Measurements from ENCODE around the gene TUBA4A. TPM values are rescaled to one million over a fixed set of nuclear protein-coding genes. Genes with fewer than 3 reads are reported as not detected.

TUBA4A gene
- total and polyA plus RNA-seq, 10 of the 15 experiments (the other 5 are each of a cell fraction or from before 2014, with no cell fraction given) = 58.2 to 325 (median 134) TPM

GRCh38 chr2:219284501-219285372 lies 31.0 kb upstream of the TUBA4A start (continued):
- TF ChIP-seq BCLAF1 (IDR thresholded peaks at IDR 0.05) = no peak
- TF ChIP-seq HDGF (IDR thresholded peaks at IDR 0.05) = no peak
- TF ChIP-seq TBL1XR1 (IDR thresholded peaks at IDR 0.05; ENCODE audit: low read depth, low read length) = no peak
- TF ChIP-seq TCF7 (IDR thresholded peaks at IDR 0.05; ENCODE audit: borderline replicate concordance) = no peak
- no peak for TF ChIP-seq MTA3 (IDR thresholded peaks at IDR 0.05; ENCODE audit: borderline replicate concordance, low read length)

- no peak for ATAC-seq
- Histone ChIP-seq H3K4me1 (ENCODE audit: control insufficient read depth, insufficient read depth, low read length) (peaks cover 20% of the 10 kb centered on the region), H3K79me2 (ENCODE audit: control insufficient read depth, insufficient read depth, low read length) (peaks cover 6% of the 10 kb centered on the region), H3K36me3 (ENCODE audit: control insufficient read depth in 2 of 2, insufficient read depth in 2 of 2, low read length in 1 of 2) (no peaks in the 10 kb centered on the region; a peak in 1 of 4 replicates), H3K27ac (ENCODE audit: control insufficient read depth, insufficient read depth) (no peak overlapping the region), H3K9me3 (replicated peaks; ENCODE audit: control insufficient read depth, insufficient read depth, low read length) (no peaks in the 10 kb centered on the region), H3K4me2 (ENCODE audit: control insufficient read depth, insufficient read depth) (no peak overlapping the region), H2AFZ (ENCODE audit: control insufficient read depth, low read depth, low read length) (no peak overlapping the region), H3K27me3 (replicated peaks in 1 of 2; ENCODE audit: control insufficient read depth in 2 of 2, insufficient read depth in 2 of 2, low read length in 1 of 2) (no peaks in the 10 kb centered on the region), H3K9ac (ENCODE audit: control insufficient read depth, insufficient read depth, low read length) (no peak overlapping the region), H3K4me3 (no peak overlapping the region), H4K20me1 (ENCODE audit: control insufficient read depth, insufficient read depth) (no peaks in the 10 kb centered on the region)
- in situ Hi-C loops (cut with MboI) = no loop called here
- intact Hi-C loops (cut with micrococcal nuclease; ENCODE audit: unreplicated experiment) = no loop called here
- ChIA-PET RAD21 (ENCODE audit: unreplicated experiment) (no interaction called here), POLR2A (no interaction called here), SMC1A (ENCODE audit: uncharacterized antibody, unreplicated experiment) (interaction anchor here (0.7 to 8.8 kb wide), 2 partner anchors 10 to 53 kb away, joined by 3 to 96 read pairs; partner anchors contain the start of genes ANKZF1 and ATG9A), CTCF (interaction anchor here (1.1 to 13.5 kb wide), 3 partner anchors 10 to 124 kb away, joined by 3 to 257 read pairs (median 6); no protein-coding TSS in a partner anchor)
- no peak for DNase-seq (ENCODE audit: low read depth, low spot score)
- no TSS peak for BruUV-seq (replicated peaks)
- FAIRE-seq = no peak
- 94% methylated on average over 12 of the region's 17 CpGs for WGBS (ENCODE audit: insufficient coverage, insufficient replicate concordance, low lambda C conversion rate, missing lambda C conversion rate)
- TF ChIP-seq REST (IDR thresholded peaks at IDR 0.05; ENCODE audit: low read depth, low read length) (no peak), KAT2A (conservative IDR thresholded peaks at IDR 0.05; ENCODE audit: control insufficient read depth, low read depth, low read length) (no peak), TAF1 (IDR thresholded peaks at IDR 0.05; ENCODE audit: borderline replicate concordance, low read depth, low read length) (no peak), CBX3 (IDR thresholded peaks at IDR 0.05; ENCODE audit: borderline replicate concordance, low read depth) (no peak), PAX5 (IDR thresholded peaks at IDR 0.05; ENCODE audit: borderline replicate concordance, low read depth, low read length) (no peak), PAX8 (IDR thresholded peaks at IDR 0.05) (no peak), TARDBP (IDR thresholded peaks at IDR 0.05; ENCODE audit: borderline replicate concordance) (no peak), PML (IDR thresholded peaks at IDR 0.05; ENCODE audit: low read length) (no peak), CREB1 (IDR thresholded peaks at IDR 0.05; ENCODE audit: low read depth) (no peak), SMAD5 (IDR thresholded peaks at IDR 0.05; ENCODE audit: low read depth) (no peak), RAD51 (IDR thresholded peaks at IDR 0.05) (no peak)
Observed at GRCh38 chr2:219282943-219283581, 29.3 kb upstream of the TUBA4A start.

Data from GM12878 (cell line).